ENCODE measurements around the gene RPS6KA3. TPM values are rescaled to one million over a fixed set of nuclear protein-coding genes. Genes with fewer than 3 reads are reported as not detected.

The RPS6KA3 gene
- total RNA-seq, 1 donor from 2014 or later = 21.8 TPM

GRCh38 chrX:20151689-20152088 is 115.0 kb downstream of the RPS6KA3 start:
- H3K27me3 Mint-ChIP-seq (ENCODE audit: unreplicated experiment) = no peaks in the 10 kb centered on the region
- no peaks in the 10 kb centered on the region for H3K4me1 Mint-ChIP-seq (ENCODE audit: unreplicated experiment)
- no peak overlapping the region for H3K4me3 Mint-ChIP-seq (ENCODE audit: unreplicated experiment)
- no peak for TF ChIP-seq CTCF (IDR thresholded peaks at IDR 0.05)
- no peak overlapping the region for H3K27ac Mint-ChIP-seq (ENCODE audit: unreplicated experiment)
- peaks cover 3% of the 10 kb centered on the region for H3K36me3 Mint-ChIP-seq (ENCODE audit: unreplicated experiment)
- H3K9me3 Mint-ChIP-seq (ENCODE audit: unreplicated experiment) = no peaks in the 10 kb centered on the region
- no peak for DNase-seq (ENCODE audit: extremely low spot score, unreplicated experiment)

GRCh38 chrX:20149326-20149725 is 117.4 kb downstream of the RPS6KA3 start:
- H3K4me3 Mint-ChIP-seq (ENCODE audit: unreplicated experiment) = no peak overlapping the region
- peaks cover under 1% of the 10 kb centered on the region for H3K36me3 Mint-ChIP-seq (ENCODE audit: unreplicated experiment)
- no peaks in the 10 kb centered on the region for H3K27me3 Mint-ChIP-seq (ENCODE audit: unreplicated experiment)
- H3K4me1 Mint-ChIP-seq (ENCODE audit: unreplicated experiment) = no peaks in the 10 kb centered on the region
- TF ChIP-seq CTCF (IDR thresholded peaks at IDR 0.05) = no peak
- no peak overlapping the region for H3K27ac Mint-ChIP-seq (ENCODE audit: unreplicated experiment)
- no peaks in the 10 kb centered on the region for H3K9me3 Mint-ChIP-seq (ENCODE audit: unreplicated experiment)
- DNase-seq (ENCODE audit: extremely low spot score, unreplicated experiment) = no peak

GRCh38 chrX:20147561-20147960 is 119.1 kb downstream of the RPS6KA3 start:
- H3K4me1 Mint-ChIP-seq (ENCODE audit: unreplicated experiment) = no peaks in the 10 kb centered on the region
- H3K9me3 Mint-ChIP-seq (ENCODE audit: unreplicated experiment) = no peaks in the 10 kb centered on the region
- H3K4me3 Mint-ChIP-seq (ENCODE audit: unreplicated experiment) = no peak overlapping the region
- DNase-seq (ENCODE audit: extremely low spot score, unreplicated experiment) = no peak
- no peak overlapping the region for H3K27ac Mint-ChIP-seq (ENCODE audit: unreplicated experiment)
- H3K36me3 Mint-ChIP-seq (ENCODE audit: unreplicated experiment) = no peaks in the 10 kb centered on the region
- no peaks in the 10 kb centered on the region for H3K27me3 Mint-ChIP-seq (ENCODE audit: unreplicated experiment)
- TF ChIP-seq CTCF (IDR thresholded peaks at IDR 0.05) = no peak

- DNase-seq (ENCODE audit: extremely low spot score, unreplicated experiment) = no peak
- Mint-ChIP-seq H3K9me3 (ENCODE audit: unreplicated experiment) (no peaks in the 10 kb centered on the region), H3K36me3 (ENCODE audit: unreplicated experiment) (no peaks in the 10 kb centered on the region), H3K27ac (ENCODE audit: unreplicated experiment) (no peak overlapping the region), H3K4me3 (ENCODE audit: unreplicated experiment) (no peak overlapping the region), H3K27me3 (ENCODE audit: unreplicated experiment) (no peaks in the 10 kb centered on the region), H3K4me1 (ENCODE audit: unreplicated experiment) (peaks cover 9% of the 10 kb centered on the region)
- no peak for TF ChIP-seq CTCF (IDR thresholded peaks at IDR 0.05)
Measured at GRCh38 chrX:20144491-20144890, 122.2 kb downstream of the RPS6KA3 start.

GRCh38 chrX:20143561-20143960 is 123.1 kb downstream of the RPS6KA3 start:
- no peak for DNase-seq (ENCODE audit: extremely low spot score, unreplicated experiment)
- Mint-ChIP-seq H3K4me3 (ENCODE audit: unreplicated experiment) (no peak overlapping the region), H3K36me3 (ENCODE audit: unreplicated experiment) (no peaks in the 10 kb centered on the region), H3K9me3 (ENCODE audit: unreplicated experiment) (no peaks in the 10 kb centered on the region), H3K27ac (ENCODE audit: unreplicated experiment) (no peak overlapping the region), H3K27me3 (ENCODE audit: unreplicated experiment) (no peaks in the 10 kb centered on the region), H3K4me1 (ENCODE audit: unreplicated experiment) (peaks cover 17% of the 10 kb centered on the region)
- TF ChIP-seq CTCF (IDR thresholded peaks at IDR 0.05) = no peak

Data from osteocyte (in vitro differentiated cells).